Posterior vena cava (tissue), 2 donors: Measurements from ENCODE around the gene SEC14L5. TPM values are rescaled to one million over a fixed set of nuclear protein-coding genes. Genes with fewer than 3 reads are reported as not detected.

Experiments
- DNase-seq: peaks from one replicate; pipeline ENCODE4 v3.0.0-alpha.2; 2020; ENCODE audit warnings: low spot score
- intact Hi-C, 2 donors: fragments of 100-400 bp; cut with DNase I; formaldehyde crosslinking; loops; one replicate each; pipeline versions ENCODE4 v1.14.1 to v1.14.2; 2022 to 2023
- long read RNA-seq, 2 donors: library from polyadenylated mRNA; unstranded; transcript quantifications; one replicate each; pipeline ENCODE4 v2.0.0, GENCODE V29; 2020 to 2021
- total RNA-seq, 2 donors: library from RNA; stranded (reverse); fragmentation: NEBNext Ultra II Directional; extraction: Animal tissue kit (Norgen Biotek cat#: 25700); gene quantifications; one replicate each; pipeline ENCODE4 v1.2.1, GENCODE V29; 2021
- donor health status: DM: yes; HTN: yes; CAD: no.
- donor health status: DM: yes; HTN: yes; CAD: no.

SEC14L5 gene
- 1 to 10 TPM in 1 of 2 donors, under 1 TPM in 1; 0.86 to 1.1 TPM for total RNA-seq
- long read RNA-seq, donor 1, result 0 reads
- long read RNA-seq, donor 2, result 0 reads

GRCh38 chr16:4957720-4958509, at the start of gene SEC14L5:
SEC14L5 (plus strand) TSS chr16:4958330; CDS start chr16:4959324, 994 bp downstream.
- intact Hi-C loops, result loop anchor here (5.0 kb wide), 1 partner anchor 111 kb away; the partner anchor contains the start of genes GLYR1 (in 2 of the 2) and UBN1 (in 2 of the 2)
- DNase-seq, result peak; percentile 98

DNA sequence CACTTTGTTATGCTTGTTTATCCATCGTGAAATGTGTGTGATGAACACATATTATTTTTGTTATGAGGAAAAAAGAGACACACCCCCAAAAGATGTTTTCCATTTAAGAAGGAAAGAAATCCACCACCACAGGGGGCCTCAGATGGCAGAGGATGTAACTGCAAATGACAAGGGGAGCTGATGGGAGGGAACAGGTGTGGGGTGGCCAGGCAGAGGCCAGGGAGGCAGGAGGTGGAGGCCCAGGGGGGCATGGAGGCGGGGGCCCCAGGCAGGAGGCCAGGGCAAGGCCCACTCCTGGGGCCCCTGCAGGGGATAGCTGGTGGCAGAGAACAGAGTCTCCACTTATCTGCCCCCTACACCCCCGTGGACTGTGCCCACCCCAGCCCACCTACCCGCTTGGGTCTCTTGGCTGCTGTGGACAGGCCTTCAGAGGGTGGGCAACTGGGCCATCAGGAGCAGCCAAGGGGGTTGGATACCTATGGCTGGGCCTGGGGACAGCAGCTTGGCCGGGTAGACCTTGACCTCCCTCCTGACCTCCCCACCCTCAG, 49.2 kb upstream of the SEC14L5 start:
- intact Hi-C loops, result no loop called here
- DNase-seq, result no peak

DNA sequence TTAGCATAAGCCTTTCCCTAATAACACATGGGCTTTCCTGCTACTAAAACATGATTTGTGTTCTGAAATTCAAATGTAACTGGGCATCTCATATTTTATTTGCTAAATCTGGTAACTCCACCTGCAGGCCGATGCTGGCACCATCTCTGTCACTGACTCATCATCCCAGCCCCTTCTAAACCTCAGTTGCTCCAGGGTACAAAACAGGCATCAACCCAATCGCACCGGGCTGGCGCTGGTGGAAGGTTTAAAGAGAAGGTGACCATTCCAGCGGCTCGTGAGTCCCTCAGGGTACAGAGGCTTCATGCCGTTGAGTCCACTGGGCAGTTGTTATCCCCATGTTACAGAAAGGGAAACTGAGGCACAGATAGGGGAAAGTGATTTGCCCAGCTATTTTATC, 48.3 kb upstream of the SEC14L5 start:
- intact Hi-C loops, result no loop called here
- DNase-seq, result no peak

DNA sequence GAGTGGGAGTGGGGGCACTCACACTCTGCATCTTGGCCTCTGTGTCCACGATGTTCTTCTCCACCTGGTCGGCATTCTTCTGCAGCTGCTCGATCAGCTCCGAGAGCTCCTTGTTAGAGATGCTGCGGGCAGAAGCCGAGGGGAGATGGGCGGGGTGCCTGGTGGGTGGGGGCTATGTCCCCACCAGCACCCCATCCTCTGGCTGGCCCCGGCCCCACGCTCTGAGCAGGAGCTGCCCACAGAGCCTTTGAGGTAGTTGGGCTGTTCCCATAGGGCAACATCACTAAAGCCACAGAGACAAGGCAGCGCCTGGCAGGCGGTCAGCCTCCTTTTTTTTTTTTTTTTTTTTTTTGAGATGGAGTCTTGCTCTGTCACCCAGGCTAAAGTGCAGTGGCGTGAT, 47.3 kb upstream of the SEC14L5 start:
- no peak for DNase-seq
- intact Hi-C loops, result no loop called here

GRCh38 chr16:4911970-4912386, 46.2 kb upstream of the SEC14L5 start:
- intact Hi-C loops, result no loop called here

GRCh38 chr16:4913130-4913773, 44.9 kb upstream of the SEC14L5 start:
- DNase-seq, result no peak
- intact Hi-C loops, result no loop called here

More at GRCh38 chr16:4911970-4912386, 46.2 kb upstream of the SEC14L5 start:
- no peak for DNase-seq

DNA sequence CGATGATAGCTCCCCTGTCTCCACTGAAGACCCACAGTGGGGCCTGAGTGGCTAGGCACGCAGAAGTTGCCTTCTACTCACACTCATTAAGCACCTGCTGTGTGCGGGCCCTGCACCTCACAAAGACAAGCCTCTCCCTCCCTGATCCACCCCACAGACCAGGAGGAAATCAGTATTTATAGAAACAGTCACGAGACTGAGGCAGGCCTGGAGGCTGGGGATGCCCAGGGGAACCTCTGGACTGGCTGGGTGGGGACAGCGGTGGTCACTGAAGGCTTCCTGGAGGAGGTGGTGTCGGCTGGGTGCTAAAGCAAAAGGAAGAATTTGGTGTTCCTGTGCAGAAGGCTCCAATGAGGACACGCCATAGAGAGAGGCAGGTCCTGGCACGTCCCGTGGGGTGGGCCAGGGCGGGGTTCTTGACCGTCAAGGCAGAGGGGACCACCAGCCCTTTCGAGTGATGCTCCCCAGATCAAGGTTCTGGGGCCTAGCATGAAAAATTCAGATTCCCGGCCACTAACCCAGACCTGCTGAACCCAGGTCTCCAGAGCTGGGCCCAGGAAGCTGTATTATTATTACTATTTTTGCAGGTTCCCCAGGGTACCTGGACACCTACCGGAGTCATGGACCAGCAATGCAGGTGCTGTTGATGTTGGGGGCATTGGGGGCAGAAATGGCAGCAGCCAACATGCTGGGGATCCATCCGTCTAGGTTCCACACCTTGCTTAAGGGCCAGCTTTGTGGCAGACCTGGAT, 44.2 kb upstream of the SEC14L5 start:
- DNase-seq, result no peak
- intact Hi-C loops, result no loop called here

GRCh38 chr16:4914528-4915225, 43.5 kb upstream of the SEC14L5 start:
- intact Hi-C loops, result no loop called here
- no peak for DNase-seq

DNA sequence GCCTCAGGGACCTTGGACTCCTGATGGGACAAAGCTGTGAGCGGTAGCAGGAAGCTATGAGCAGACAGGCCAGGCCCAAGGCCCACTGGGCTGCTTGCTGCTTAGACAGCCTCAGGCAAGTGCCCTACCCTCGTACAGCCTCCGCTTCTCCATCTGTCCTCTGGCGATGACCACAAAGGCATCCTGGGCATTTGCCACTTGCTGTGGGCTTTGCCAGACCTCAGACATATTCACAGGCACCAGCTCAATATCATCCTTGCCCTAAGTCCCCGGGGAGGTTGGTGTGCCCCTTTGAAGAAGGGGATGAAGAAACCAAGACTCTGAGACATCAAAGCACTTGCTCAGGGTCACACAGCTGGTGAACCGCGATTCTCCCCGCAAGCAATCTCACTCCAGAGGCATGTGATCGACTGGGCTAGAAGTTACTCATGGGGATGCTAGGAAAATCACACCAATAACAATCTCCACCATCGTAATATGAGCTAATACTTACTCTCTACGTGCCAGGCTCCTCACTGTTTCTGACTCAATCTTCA, 42.8 kb upstream of the SEC14L5 start:
- intact Hi-C loops, result no loop called here
- DNase-seq, result no peak

- DNase-seq, result no peak
- intact Hi-C loops, result no loop called here
These were observed 41.0 kb upstream of the SEC14L5 start for GRCh38 chr16:4917117-4917516.

DNA sequence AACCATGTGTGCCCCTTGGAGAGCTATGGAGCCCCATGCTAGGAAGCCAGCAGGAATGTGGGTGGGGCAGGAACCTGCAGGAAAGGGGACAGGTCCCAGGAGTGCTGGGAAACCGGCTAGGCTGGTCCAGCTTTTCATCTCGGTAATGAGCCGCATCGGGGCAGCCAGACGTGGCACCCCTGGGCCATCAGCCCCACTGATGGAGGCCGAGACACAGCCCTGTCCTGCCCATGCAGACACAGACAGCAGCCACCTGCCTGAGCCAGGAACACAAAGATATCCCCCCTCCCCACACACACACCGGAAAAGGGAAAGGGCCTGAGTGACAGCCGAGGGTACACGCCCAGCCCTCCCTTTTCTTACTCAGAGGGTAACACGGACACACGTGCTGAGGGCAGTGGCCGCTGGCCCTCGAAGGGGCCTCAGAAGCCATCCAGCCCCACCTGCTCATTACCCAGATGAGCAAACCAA, 39.3 kb upstream of the SEC14L5 start:
- DNase-seq, result no peak
- intact Hi-C loops, result no loop called here

GRCh38 chr16:4920826-4921225, 37.3 kb upstream of the SEC14L5 start:
- intact Hi-C loops, result no loop called here
- no peak for DNase-seq

GRCh38 chr16:4922721-4923342, 35.3 kb upstream of the SEC14L5 start:
- DNase-seq, result no peak
- intact Hi-C loops, result no loop called here

GRCh38 chr16:4923853-4924252, 34.3 kb upstream of the SEC14L5 start:
- no peak for DNase-seq
- intact Hi-C loops, result no loop called here

DNA sequence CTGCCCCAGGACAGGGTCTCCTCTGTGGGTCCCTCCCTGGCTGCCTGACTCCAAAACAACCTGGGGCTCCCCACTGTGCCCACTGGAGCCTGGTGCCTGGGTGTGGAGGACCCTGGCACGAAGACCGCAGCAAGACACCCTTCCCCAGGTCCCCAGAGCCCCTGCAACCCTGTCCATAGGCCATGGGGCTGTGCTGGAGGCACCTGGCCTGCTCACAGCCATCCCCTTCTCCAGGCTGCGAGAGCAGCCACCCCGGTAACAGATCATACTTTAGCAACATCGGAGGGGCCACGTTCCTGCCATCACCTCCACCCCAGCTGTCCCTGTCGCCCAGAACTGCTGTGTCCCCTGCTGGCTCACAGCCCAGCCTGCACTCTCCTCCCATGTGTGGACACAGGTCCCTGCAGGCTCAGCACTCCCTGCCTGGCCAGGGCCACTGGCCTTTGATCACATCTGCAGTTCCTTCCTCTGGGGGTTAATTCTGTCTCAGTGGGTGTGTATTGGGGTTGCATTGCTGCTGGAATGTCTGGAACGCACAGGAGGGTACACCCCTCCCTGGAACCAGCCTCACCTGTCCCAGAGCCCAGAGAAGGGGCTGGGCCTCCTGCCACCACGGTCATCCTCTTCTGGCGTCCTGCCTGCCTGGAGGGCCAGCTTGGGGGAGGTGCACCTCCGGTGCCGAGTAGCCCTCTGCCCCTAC, 33.4 kb upstream of the SEC14L5 start:
- DNase-seq, result no peak
- intact Hi-C loops, result no loop called here

DNA sequence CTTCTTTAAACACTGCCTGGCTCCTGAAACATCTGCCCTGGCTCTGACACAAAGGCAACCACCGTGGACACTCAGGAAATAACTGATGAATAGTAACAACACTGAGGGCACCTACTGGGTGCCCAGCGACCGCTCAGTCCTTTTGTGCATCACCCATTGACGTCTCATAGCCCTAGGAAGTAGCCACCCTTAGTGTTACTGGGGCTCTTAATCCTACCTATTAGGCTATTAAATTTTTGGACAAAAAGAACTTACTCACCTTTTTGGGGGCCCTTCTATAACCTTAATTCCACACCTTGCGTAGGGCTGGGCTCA, 32.9 kb upstream of the SEC14L5 start:
- intact Hi-C loops, result no loop called here
- no peak for DNase-seq

DNA sequence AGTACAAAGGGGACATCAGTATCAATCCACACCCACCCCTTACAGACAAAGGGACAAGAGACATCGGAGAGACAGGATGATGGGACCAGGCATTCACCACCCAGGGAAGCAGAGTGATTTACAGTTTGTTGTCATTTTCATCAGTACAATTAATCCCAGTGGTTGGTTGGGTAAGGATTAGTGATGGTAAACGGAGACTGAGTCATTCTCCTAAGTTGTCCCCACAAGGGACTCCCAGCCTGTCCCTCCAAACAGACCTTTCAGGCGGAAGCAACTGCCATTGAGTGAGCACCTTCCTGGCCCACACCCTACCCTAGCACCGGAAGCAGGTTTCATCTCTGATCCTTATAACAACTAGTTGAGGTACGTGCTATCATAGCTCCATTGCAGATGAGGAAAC, 32.3 kb upstream of the SEC14L5 start:
- intact Hi-C loops, result no loop called here
- DNase-seq, result no peak

GRCh38 chr16:4926928-4927327, 31.2 kb upstream of the SEC14L5 start:
- no peak for DNase-seq
- intact Hi-C loops, result no loop called here
